Measurements from ENCODE around the gene DCXR. TPM values are rescaled to one million over a fixed set of nuclear protein-coding genes. Genes with fewer than 3 reads are reported as not detected.

Gene DCXR
- total and polyA plus RNA-seq, 9 donors: 16.7 to 217 (median 131) TPM

DNA sequence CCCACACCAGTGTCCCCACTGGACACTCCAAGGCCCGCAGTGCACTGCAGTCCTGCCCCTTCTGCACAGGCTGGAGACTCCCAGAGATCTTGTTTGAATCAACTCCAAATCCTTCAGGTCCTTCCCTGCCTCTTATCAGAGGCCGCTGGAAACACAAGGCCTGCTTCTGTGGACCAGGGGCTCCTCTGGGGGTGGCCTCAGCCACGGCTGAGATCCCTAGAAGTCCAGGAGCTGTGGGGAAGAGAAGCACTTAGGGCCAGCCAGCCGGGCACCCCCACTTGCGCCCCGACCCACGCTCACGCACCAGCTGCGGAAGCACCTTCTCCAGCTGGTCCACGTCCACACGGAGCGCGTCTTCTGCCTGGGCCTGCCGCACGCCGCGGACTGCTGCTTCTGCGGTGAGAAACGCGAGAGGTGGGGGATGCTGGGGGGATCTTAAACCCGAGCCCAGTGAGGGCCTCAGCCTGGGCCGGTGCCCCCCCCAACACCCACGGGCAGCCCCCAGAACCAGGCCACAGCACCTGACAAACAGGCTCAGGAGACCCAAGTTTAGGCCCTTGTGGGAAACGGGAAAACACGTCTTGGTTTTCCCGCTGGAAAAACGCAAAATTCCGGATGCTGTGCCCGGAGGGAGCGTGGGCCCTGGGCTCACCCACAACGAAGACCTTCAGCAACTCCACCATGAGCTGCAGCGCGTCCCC is 18.4 kb downstream of the DCXR start:
- Histone ChIP-seq H3K9me3 (no peaks in the 10 kb centered on the region), H3K4me3 (no peak overlapping the region), H3K27me3 (no peaks in the 10 kb centered on the region), H3K4me1 (ENCODE audit: insufficient read depth) (peaks cover 7% of the 10 kb centered on the region), H3K27ac (no peak overlapping the region), H3K36me3 (no peaks in the 10 kb centered on the region)
- 65 to 70% (median 65%) methylated on average over 32 to 33 of the region's 33 CpGs for WGBS, 3 donors
- intact Hi-C loops (cut with DNase I): loop anchor here in 2 of 4 donors (5.0 kb wide), 1 partner anchor 57 kb away; the partner anchor contains the start of gene NOTUM (in 2 of the 2)
- TF ChIP-seq POLR2A (IDR thresholded peaks at IDR 0.05): no peak
- TF ChIP-seq, protein P1, sequence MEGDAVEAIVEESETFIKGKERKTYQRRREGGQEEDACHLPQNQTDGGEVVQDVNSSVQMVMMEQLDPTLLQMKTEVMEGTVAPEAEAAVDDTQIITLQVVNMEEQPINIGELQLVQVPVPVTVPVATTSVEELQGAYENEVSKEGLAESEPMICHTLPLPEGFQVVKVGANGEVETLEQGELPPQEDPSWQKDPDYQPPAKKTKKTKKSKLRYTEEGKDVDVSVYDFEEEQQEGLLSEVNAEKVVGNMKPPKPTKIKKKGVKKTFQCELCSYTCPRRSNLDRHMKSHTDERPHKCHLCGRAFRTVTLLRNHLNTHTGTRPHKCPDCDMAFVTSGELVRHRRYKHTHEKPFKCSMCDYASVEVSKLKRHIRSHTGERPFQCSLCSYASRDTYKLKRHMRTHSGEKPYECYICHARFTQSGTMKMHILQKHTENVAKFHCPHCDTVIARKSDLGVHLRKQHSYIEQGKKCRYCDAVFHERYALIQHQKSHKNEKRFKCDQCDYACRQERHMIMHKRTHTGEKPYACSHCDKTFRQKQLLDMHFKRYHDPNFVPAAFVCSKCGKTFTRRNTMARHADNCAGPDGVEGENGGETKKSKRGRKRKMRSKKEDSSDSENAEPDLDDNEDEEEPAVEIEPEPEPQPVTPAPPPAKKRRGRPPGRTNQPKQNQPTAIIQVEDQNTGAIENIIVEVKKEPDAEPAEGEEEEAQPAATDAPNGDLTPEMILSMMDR (IDR thresholded peaks at IDR 0.05): no peak
- TF ChIP-seq EP300 (IDR thresholded peaks at IDR 0.05): no peak
- no peak for DNase-seq

DNA sequence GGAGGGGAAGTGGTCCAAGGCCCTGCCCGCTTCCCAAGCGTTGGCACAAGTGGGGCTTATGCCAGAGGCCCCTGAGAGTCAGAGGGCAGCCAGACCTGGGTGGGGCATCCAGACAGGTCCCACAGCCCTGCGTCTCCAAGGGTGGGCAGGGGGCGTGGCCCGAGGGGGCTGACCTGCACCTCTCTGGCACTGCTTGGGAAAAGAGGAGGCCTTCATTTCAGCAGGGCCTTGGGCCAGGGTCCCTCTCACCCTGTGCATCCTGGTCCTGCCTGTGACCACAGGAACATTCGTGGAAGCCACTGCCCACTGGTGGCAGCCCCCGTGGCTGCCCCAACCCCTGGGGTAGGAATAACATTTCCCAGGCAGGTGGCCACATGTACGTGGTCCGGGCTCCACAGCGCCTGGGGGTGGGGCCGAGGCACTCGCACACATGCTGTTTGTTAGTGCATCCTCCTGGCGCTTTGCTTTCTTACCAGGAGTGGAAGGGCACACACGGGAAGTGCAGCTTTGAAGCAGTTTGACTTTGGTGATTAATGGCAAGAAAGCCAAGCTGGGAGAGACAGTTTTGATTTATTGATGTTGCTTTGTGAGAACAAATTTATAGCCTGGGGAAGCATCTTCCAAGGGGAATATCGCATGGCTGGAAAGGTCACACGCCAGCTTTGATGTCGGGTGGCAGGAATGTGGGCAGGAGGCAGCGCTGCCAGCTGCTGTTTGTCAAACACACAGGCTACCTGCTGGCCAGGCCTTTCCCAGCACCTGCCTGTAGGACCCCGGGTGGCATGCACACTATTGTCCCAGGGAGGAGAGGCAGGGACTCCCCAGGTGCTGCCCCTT is 19.1 kb downstream of the DCXR start:
- Histone ChIP-seq H3K9me3 (no peaks in the 10 kb centered on the region), H3K27ac (no peak overlapping the region), H3K4me1 (ENCODE audit: insufficient read depth) (peaks cover 3% of the 10 kb centered on the region), H3K36me3 (no peaks in the 10 kb centered on the region), H3K4me3 (no peak overlapping the region), H3K27me3 (no peaks in the 10 kb centered on the region)
- intact Hi-C loops (cut with DNase I): loop anchor here in 2 of 4 donors (5.0 kb wide), 1 partner anchor 56 kb away; the partner anchor contains the start of gene NOTUM (in 2 of the 2)
- no peak for DNase-seq
- WGBS, 3 donors: 70 to 75% (median 72%) methylated on average over 19 of the region's 19 CpGs
- no peak for TF ChIP-seq EP300 (IDR thresholded peaks at IDR 0.05)
- no peak for TF ChIP-seq POLR2A (IDR thresholded peaks at IDR 0.05)
- TF ChIP-seq, protein P1 (IDR thresholded peaks at IDR 0.05): no peak

DNA sequence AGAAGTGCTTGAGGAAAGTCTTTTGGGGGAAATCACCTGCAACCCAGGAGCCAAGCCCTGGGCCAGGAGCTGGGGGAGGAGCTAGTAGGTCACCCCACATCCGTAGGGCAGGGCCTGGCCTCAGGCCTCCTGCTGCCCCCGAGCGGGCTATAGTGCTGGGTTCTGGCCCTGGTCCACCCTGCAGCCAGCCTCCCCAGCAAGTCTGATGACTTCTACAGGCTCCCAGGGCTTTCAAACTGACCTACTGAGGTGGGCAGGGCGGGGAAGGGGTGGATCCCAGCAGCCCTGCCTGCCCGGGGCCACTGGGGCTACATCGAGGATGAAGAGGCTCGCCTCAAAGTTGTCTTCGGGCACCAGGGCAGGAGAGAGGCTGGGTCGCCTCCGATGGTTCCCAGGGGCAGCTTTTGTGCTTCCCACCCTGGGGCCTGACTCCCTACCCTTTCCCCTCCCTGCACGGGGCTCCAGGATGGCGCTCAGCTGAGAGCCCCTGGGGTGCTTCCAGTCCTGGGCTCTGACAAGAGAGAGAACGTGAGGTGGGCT is 19.8 kb downstream of the DCXR start:
- 78 to 89% (median 82%) methylated on average over 12 to 13 of the region's 13 CpGs for WGBS, 3 donors
- DNase-seq: no peak

More for the DNA sequence above, 19.8 kb downstream of the DCXR start:
- H3K27ac ChIP-seq: no peak overlapping the region
- H3K4me3 ChIP-seq: no peak overlapping the region
- intact Hi-C loops (cut with DNase I): loop anchor here in 2 of 4 donors (5.0 kb wide), 1 partner anchor 55 kb away; the partner anchor contains the start of gene NOTUM (in 2 of the 2)
- no peaks in the 10 kb centered on the region for H3K27me3 ChIP-seq
- H3K36me3 ChIP-seq: no peaks in the 10 kb centered on the region
- peaks cover 3% of the 10 kb centered on the region for H3K4me1 ChIP-seq (ENCODE audit: insufficient read depth)
- TF ChIP-seq POLR2A (IDR thresholded peaks at IDR 0.05) (no peak), EP300 (IDR thresholded peaks at IDR 0.05) (no peak)
- TF ChIP-seq, protein P1 (IDR thresholded peaks at IDR 0.05): no peak
- H3K9me3 ChIP-seq: no peaks in the 10 kb centered on the region
